Thyroid gland (tissue), 4 donors: ENCODE results near the gene RNF41. TPM values are rescaled to one million over a fixed set of nuclear protein-coding genes. Genes with fewer than 3 reads are reported as not detected.

ENCODE experiments used
- DNase-seq, 2 donors: peaks; one replicate each; pipeline ENCODE4 v3.0.0-alpha.2; 2019
- H3K27ac ChIP-seq, 3 donors: fragments of 200-600 bp; sonication (generic); 1 replicate in 2 of 3; 2 replicates in 1 of 3; pipeline ENCODE4 v1.5.1; 2016 to 2019; ENCODE audit warnings: mild to moderate bottlenecking in 1 of 3, moderate library complexity in 1 of 3
- H3K27me3 ChIP-seq: fragments of 200-600 bp; sonication (generic); one replicate; pipeline ENCODE4 v1.5.1; 2019
- H3K36me3 ChIP-seq, 2 donors: fragments of 200-600 bp; sonication (generic); one replicate each; pipeline ENCODE4 v1.5.1; 2016 to 2019
- H3K4me1 ChIP-seq, 2 donors: fragments of 200-600 bp; sonication (generic); one replicate each; pipeline ENCODE4 v1.5.1; 2017 to 2019
- H3K4me3 ChIP-seq, 3 donors: fragments of 200-600 bp; sonication (generic); replicated peaks in 1 of 3; 1 replicate in 2 of 3; 2 replicates in 1 of 3; pipeline ENCODE4 v1.5.1; 2016; ENCODE audit warnings: mild to moderate bottlenecking in 1 of 3
- H3K9me3 ChIP-seq: fragments of 200-600 bp; sonication (generic); one replicate; pipeline ENCODE4 v1.5.1; 2017
- POLR2A ChIP-seq, 2 donors: fragments of 450-650 bp; IDR thresholded peaks; one replicate each; pipeline ENCODE4 v1.6.1; 2017; ENCODE audit warnings: antibody characterized with exemption in 2 of 2, mild to moderate bottlenecking in 2 of 2, moderate library complexity in 1 of 2
- WGBS, 2 donors: methylation state at CpG; one replicate each; pipeline ENCODE4 v1.1.5; 2017; 5-methylcytosine and 5-hydroxymethylcytosine counted together
- intact Hi-C: fragments of 100-400 bp; cut with DNase I; formaldehyde crosslinking; loops from one replicate; pipeline ENCODE4 v1.15.1; 2023
- total RNA-seq, 4 donors: library from RNA; depleted of rRNA; stranded (reverse); fragments of >200 nt; gene quantifications; one replicate each; pipeline ENCODE4 v1.2.3, GENCODE V29; 2016
- TF ChIP-seq, protein P1 (sequence below), 6 experiments: fragments of 200-600 bp in 3 of 6; fragments of 450-650 bp in 3 of 6; sonication (generic) in 3 of 6; IDR thresholded peaks; one replicate each; pipeline ENCODE4 v1.5.1; 2016 to 2019; ENCODE audit warnings: antibody characterized with exemption in 6 of 6, mild to moderate bottlenecking in 2 of 6, inconsistent platforms in 1 of 6, moderate library complexity in 1 of 6

The RNF41 gene
- total RNA-seq, 4 donors from 2014 or later, result 63.4 to 89.7 (median 73.4) TPM

DNA sequence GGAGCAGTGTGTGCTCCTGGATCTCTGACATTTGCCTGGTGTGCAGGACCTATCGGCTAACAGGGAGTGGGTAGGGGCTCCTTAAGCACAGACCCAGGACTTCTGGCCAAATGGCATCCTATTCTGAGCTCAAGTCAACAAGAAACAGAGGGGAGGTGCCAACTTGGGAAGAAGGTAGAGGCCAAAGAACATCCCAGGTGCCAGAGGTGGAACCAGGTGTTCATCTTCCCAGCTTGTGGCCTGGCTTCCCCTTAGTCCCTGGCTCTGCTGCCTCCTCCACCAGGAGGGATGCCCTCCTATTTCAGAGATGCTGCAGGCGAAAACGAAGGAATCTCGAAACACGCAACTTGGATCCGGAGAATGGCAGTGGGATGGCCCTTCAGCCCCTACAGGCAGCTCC lies 14.4 kb upstream of the RNF41 start:
- H3K36me3 ChIP-seq, result peaks cover 4 to 20% of the 10 kb centered on the region in 2 donors
- intact Hi-C loops, result no loop called here
- TF ChIP-seq POLR2A (IDR thresholded peaks at IDR 0.05), result no peak
- TF ChIP-seq, protein P1, sequence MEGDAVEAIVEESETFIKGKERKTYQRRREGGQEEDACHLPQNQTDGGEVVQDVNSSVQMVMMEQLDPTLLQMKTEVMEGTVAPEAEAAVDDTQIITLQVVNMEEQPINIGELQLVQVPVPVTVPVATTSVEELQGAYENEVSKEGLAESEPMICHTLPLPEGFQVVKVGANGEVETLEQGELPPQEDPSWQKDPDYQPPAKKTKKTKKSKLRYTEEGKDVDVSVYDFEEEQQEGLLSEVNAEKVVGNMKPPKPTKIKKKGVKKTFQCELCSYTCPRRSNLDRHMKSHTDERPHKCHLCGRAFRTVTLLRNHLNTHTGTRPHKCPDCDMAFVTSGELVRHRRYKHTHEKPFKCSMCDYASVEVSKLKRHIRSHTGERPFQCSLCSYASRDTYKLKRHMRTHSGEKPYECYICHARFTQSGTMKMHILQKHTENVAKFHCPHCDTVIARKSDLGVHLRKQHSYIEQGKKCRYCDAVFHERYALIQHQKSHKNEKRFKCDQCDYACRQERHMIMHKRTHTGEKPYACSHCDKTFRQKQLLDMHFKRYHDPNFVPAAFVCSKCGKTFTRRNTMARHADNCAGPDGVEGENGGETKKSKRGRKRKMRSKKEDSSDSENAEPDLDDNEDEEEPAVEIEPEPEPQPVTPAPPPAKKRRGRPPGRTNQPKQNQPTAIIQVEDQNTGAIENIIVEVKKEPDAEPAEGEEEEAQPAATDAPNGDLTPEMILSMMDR (IDR thresholded peaks at IDR 0.05), result no peak
- H3K27me3 ChIP-seq, result no peaks in the 10 kb centered on the region
- H3K9me3 ChIP-seq, result no peaks in the 10 kb centered on the region
- H3K27ac ChIP-seq, result no peak overlapping the region
- 92 to 98% methylated on average over 6 of the region's 6 CpGs for WGBS, 2 donors
- H3K4me3 ChIP-seq, result no peak overlapping the region
- no peak for DNase-seq
- H3K4me1 ChIP-seq, result no peaks in the 10 kb centered on the region

DNA sequence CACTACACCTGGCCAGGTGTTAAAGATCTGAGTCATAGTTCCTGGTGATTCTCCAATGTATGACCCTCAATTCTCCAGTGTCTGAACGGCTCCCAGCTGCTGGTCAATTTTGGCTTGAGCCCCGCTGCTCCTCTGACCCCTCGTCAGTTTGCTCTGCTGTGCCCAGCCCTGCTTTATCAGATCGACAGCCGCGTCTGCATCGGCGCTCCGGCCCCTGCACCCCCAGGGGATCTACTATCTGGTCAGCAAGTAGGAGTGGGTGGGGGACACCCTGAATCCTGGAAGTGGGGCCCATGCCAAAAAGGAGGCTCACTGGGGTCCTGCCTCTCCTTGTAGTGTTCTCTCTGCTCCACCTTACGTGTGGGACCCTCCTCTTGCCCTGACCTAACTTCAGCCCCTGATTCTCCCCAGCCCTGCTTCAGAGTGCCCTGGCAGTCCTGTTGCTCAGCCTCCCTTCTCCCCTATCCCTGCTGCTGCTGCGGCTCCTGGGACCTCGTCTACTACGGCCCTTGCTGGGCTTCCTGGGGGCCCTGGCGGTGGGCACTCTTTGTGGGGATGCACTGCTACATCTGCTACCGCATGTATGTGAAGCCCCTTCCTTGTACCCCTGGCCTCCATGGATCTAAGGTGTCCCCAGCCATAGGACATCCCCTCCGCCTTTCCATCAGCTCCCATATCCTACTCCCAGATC lies 13.2 kb upstream of the RNF41 start:
- TF ChIP-seq POLR2A (IDR thresholded peaks at IDR 0.05), result no peak
- Histone ChIP-seq H3K9me3 (no peaks in the 10 kb centered on the region), H3K4me1 (no peaks in the 10 kb centered on the region), H3K27me3 (no peaks in the 10 kb centered on the region), H3K36me3 (peaks cover 0 to 8% of the 10 kb centered on the region in 2 donors), H3K4me3 (no peak overlapping the region), H3K27ac (no peak overlapping the region)
- 73 to 79% methylated on average over 15 to 16 of the region's 16 CpGs for WGBS, 2 donors
- no peak for DNase-seq
- intact Hi-C loops, result no loop called here

DNA sequence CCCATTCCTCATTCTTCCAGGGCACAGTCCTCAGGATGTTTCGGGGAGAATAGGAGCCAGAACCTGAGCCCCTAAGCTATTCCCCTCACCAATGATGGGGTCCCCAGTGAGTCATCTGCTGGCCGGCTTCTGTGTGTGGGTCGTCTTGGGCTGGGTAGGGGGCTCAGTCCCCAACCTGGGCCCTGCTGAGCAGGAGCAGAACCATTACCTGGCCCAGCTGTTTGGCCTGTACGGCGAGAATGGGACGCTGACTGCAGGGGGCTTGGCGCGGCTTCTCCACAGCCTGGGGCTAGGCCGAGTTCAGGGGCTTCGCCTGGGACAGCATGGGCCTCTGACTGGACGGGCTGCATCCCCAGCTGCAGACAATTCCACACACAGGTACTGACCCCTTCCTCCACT lies 9.5 kb upstream of the RNF41 start:
- WGBS, 2 donors, result 85 to 92% methylated on average over 8 of the region's 11 CpGs
- no peaks in the 10 kb centered on the region for H3K27me3 ChIP-seq
- DNase-seq, result no peak
- no peak overlapping the region for H3K27ac ChIP-seq
- no peaks in the 10 kb centered on the region for H3K9me3 ChIP-seq
- H3K4me3 ChIP-seq, result no peak overlapping the region
- H3K36me3 ChIP-seq, result no peaks in the 10 kb centered on the region
- no peaks in the 10 kb centered on the region for H3K4me1 ChIP-seq
- intact Hi-C loops, result no loop called here
- no peak for TF ChIP-seq POLR2A (IDR thresholded peaks at IDR 0.05)
- TF ChIP-seq, protein P1 (IDR thresholded peaks at IDR 0.05), result no peak

DNA sequence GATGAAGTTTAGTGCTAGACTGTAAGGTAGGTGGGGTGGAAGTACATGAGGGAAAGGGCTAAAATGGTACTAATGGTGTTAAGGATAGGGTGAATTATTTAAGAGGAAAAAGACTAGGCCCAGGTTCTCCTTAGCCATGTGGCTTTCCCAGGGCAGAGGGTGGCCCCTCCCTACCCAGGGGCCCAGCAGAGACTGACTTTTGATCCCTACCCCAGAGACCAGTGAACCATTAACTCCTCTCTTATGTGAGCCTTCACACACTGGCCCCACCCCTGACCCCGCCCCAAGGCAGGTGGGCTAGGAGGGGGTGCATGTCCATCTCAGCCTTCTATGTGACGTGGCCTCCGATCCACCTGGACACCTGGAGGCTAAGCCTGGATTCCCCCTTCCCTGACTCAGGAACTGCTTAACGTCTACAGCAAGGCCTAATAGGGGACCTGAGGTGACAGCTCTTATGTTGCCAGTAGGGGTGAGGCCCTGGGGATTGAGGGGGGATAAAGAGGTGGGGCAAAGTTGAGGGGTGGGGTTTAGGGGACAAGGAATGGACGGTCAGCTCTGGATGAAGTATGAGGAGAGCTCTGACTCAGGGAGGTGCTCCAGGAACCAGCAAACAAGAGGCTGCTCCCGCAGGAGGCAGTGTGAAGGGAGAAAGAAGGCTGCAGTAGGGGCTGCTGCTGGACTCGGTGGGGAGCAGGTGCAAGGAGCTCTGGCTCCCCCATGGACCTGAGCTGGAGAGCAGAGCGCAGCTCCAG lies 8.9 kb upstream of the RNF41 start:
- Histone ChIP-seq H3K9me3 (no peaks in the 10 kb centered on the region), H3K27me3 (no peaks in the 10 kb centered on the region), H3K4me3 (no peak overlapping the region), H3K36me3 (no peaks in the 10 kb centered on the region), H3K27ac (no peak overlapping the region), H3K4me1 (no peaks in the 10 kb centered on the region)
- 58 to 62% methylated on average over 8 of the region's 8 CpGs for WGBS, 2 donors
- no peak for DNase-seq
- TF ChIP-seq, protein P1 (IDR thresholded peaks at IDR 0.05), result no peak
- TF ChIP-seq POLR2A (IDR thresholded peaks at IDR 0.05), result no peak
- intact Hi-C loops, result no loop called here

DNA sequence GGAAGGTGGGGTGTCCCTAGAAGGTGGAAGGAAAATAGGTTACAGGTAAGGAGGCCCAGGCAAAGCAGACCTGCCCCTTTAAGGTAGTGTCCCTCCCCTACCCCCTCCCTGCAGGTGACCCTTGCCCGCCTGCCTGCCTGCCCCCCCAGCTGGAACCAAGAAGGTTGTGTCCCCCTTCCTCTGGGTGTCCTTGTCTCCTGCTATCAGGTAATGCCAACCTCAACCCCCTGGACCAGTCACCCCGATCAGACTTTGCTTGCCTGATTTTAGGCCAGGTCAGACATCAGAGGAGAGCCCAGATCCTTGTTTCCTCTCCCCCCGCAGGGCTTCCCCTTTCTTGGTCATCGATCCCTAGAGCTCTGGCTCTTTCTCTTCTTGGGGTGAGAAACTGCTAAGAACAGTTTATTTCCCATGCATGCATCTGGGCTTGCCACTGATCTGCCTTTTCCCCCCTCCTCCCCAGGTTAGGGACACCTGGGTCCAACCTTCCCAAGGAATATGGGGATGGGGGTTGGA lies 8.3 kb upstream of the RNF41 start, which contains the start of gene SLC39A5:
Gene SLC39A5 (plus strand): TSS at position 136 of the 516 bp plus-strand sequence. CDS start 1,224 bp downstream, outside the sequence.
- DNase-seq, result no peak
- intact Hi-C loops, result loop anchor here (10.0 kb wide), 1 partner anchor 105 kb away; the partner anchor contains the start of gene ESYT1
- no peak within 1 kb of the TSS for H3K27ac ChIP-seq

More for the DNA sequence above, 8.3 kb upstream of the RNF41 start, which contains the start of gene SLC39A5:
- WGBS, 2 donors, result 70 to 86% methylated on average over 4 of the region's 4 CpGs
- Histone ChIP-seq H3K27me3 (no peaks in the 10 kb centered on the region), H3K4me1 (peaks cover 2% of the 10 kb centered on the region in 2 donors), H3K36me3 (no peaks in the 10 kb centered on the region), H3K4me3 (no peak within 1 kb of the TSS), H3K9me3 (no peaks in the 10 kb centered on the region)
- TF ChIP-seq, protein P1 (IDR thresholded peaks at IDR 0.05), result no peak
- no peak for TF ChIP-seq POLR2A (IDR thresholded peaks at IDR 0.05)
